ENCODE results near the gene BOLA1. TPM values are rescaled to one million over a fixed set of nuclear protein-coding genes. Genes with fewer than 3 reads are reported as not detected.

Gene BOLA1
- total and polyA plus RNA-seq, 2 experiments from 2014 or later: 18.4 to 26.2 TPM

DNA sequence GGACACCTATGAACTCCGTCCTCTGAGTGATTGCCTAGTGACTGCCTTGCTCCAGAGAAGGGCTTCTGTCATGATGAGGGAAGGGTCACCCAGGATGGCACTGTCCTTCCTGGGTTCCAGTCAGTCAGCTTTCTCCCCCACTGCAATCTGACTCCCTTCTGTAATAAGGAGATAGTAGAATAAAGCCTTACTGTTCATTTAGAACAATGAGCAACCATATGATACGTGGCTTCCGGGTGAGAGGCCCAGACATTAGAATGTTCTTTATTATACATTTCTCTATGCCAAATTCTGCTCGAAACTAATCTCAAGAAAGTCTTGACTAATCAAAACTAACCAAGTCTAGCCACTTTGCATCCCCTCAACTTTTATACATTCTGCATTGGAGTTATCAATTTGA lies 45.8 kb downstream of the BOLA1 start:
- Mint-ChIP-seq H3K27ac (no peak overlapping the region), H3K9me3 (no peaks in the 10 kb centered on the region), H3K36me3 (ENCODE audit: low read depth) (peaks cover 33% of the 10 kb centered on the region), H3K4me1 (peaks cover 30% of the 10 kb centered on the region), H3K27me3 (ENCODE audit: insufficient read depth, low read depth, poor library complexity) (no peaks in the 10 kb centered on the region), H3K4me3 (no peak overlapping the region)
- H3K4me1 ChIP-seq (ENCODE audit: insufficient read depth): peaks cover 16% of the 10 kb centered on the region; the same call in 1 of the 2 replicates
- no peak overlapping the region for H3K4me2 ChIP-seq
- H3K4me3 ChIP-seq: no peak overlapping the region
- H3K9me2 ChIP-seq (ENCODE audit: insufficient read depth): no peaks in the 10 kb centered on the region
- no peak overlapping the region for H3K27ac ChIP-seq (ENCODE audit: low read depth)
- DNase-seq (ENCODE audit: low spot score) (no peak), ATAC-seq (no peak)
- no peaks in the 10 kb centered on the region; the same call in 1 of the 2 replicates for H4K20me1 ChIP-seq (replicated peaks; ENCODE audit: insufficient read depth)
- no peaks in the 10 kb centered on the region for H3K79me2 ChIP-seq (replicated peaks; ENCODE audit: insufficient read depth)
- H3K36me3 ChIP-seq (ENCODE audit: insufficient read depth): peaks cover 26% of the 10 kb centered on the region; the same call in 1 of the 2 replicates
- no peak for TF ChIP-seq EZH2 (IDR thresholded peaks at IDR 0.05; ENCODE audit: low read depth, unreplicated experiment)
- no peak overlapping the region for H2AFZ ChIP-seq
- H3F3A ChIP-seq (replicated peaks; ENCODE audit: low read depth): no peaks in the 10 kb centered on the region
- H3K27me3 ChIP-seq (ENCODE audit: insufficient read depth): no peaks in the 10 kb centered on the region

DNA sequence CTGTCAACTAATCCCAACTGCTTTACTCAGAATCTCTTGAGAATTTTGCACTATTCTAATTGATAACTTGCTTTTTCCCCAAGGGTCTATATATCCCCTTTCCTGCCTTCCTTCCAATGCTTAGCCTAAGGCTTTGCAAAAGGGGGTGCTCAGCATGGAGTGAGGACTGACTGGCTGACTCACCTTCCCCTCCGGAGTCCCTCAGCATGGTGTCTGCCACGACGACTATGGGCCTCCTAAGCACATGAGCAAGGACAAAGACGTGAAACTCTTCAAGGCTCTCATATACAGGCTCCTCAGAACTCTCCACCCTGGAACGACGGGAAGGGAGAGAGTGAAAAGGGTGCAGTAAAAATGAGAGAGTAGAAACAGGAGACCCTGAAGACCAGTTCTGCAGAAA lies 50.5 kb downstream of the BOLA1 start:
- Histone ChIP-seq H2AFZ (no peak overlapping the region), H3K4me1 (ENCODE audit: insufficient read depth) (no peaks in the 10 kb centered on the region), H3K9me2 (ENCODE audit: insufficient read depth) (no peaks in the 10 kb centered on the region; the same call in 1 of the 2 replicates), H3F3A (replicated peaks; ENCODE audit: low read depth) (no peaks in the 10 kb centered on the region), H3K27ac (ENCODE audit: low read depth) (peak overlapping the region; percentile 69; the same call in 1 of the 2 replicates), H4K20me1 (replicated peaks; ENCODE audit: insufficient read depth) (no peaks in the 10 kb centered on the region; the same call in 1 of the 2 replicates), H3K27me3 (ENCODE audit: insufficient read depth) (no peaks in the 10 kb centered on the region), H3K79me2 (replicated peaks; ENCODE audit: insufficient read depth) (no peaks in the 10 kb centered on the region), H3K36me3 (ENCODE audit: insufficient read depth) (peaks cover 26% of the 10 kb centered on the region; the same call in 1 of the 2 replicates), H3K4me3 (no peak overlapping the region), H3K4me2 (no peak overlapping the region)
- DNase-seq (ENCODE audit: low spot score) (no peak), ATAC-seq (peak; percentile 52)
- TF ChIP-seq ZNF114 (CRISPR knock-in tag; IDR thresholded peaks at IDR 0.05): no peak
- TF ChIP-seq CREB1 (CRISPR knock-in tag; IDR thresholded peaks at IDR 0.05; ENCODE audit: low read depth): no peak
- TF ChIP-seq ZNF331 (CRISPR knock-in tag; IDR thresholded peaks at IDR 0.05; ENCODE audit: low read depth): no peak
- TF ChIP-seq EZH2phosphoT487 (IDR thresholded peaks at IDR 0.05; ENCODE audit: unreplicated experiment): no peak
- TF ChIP-seq, protein P1, sequence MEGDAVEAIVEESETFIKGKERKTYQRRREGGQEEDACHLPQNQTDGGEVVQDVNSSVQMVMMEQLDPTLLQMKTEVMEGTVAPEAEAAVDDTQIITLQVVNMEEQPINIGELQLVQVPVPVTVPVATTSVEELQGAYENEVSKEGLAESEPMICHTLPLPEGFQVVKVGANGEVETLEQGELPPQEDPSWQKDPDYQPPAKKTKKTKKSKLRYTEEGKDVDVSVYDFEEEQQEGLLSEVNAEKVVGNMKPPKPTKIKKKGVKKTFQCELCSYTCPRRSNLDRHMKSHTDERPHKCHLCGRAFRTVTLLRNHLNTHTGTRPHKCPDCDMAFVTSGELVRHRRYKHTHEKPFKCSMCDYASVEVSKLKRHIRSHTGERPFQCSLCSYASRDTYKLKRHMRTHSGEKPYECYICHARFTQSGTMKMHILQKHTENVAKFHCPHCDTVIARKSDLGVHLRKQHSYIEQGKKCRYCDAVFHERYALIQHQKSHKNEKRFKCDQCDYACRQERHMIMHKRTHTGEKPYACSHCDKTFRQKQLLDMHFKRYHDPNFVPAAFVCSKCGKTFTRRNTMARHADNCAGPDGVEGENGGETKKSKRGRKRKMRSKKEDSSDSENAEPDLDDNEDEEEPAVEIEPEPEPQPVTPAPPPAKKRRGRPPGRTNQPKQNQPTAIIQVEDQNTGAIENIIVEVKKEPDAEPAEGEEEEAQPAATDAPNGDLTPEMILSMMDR (conservative IDR thresholded peaks at IDR 0.05; ENCODE audit: low read depth in 2 of 2): no peak
- TF ChIP-seq, protein P2, sequence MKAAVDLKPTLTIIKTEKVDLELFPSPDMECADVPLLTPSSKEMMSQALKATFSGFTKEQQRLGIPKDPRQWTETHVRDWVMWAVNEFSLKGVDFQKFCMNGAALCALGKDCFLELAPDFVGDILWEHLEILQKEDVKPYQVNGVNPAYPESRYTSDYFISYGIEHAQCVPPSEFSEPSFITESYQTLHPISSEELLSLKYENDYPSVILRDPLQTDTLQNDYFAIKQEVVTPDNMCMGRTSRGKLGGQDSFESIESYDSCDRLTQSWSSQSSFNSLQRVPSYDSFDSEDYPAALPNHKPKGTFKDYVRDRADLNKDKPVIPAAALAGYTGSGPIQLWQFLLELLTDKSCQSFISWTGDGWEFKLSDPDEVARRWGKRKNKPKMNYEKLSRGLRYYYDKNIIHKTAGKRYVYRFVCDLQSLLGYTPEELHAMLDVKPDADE (IDR thresholded peaks at IDR 0.05): no peak
- TF ChIP-seq, protein P3, sequence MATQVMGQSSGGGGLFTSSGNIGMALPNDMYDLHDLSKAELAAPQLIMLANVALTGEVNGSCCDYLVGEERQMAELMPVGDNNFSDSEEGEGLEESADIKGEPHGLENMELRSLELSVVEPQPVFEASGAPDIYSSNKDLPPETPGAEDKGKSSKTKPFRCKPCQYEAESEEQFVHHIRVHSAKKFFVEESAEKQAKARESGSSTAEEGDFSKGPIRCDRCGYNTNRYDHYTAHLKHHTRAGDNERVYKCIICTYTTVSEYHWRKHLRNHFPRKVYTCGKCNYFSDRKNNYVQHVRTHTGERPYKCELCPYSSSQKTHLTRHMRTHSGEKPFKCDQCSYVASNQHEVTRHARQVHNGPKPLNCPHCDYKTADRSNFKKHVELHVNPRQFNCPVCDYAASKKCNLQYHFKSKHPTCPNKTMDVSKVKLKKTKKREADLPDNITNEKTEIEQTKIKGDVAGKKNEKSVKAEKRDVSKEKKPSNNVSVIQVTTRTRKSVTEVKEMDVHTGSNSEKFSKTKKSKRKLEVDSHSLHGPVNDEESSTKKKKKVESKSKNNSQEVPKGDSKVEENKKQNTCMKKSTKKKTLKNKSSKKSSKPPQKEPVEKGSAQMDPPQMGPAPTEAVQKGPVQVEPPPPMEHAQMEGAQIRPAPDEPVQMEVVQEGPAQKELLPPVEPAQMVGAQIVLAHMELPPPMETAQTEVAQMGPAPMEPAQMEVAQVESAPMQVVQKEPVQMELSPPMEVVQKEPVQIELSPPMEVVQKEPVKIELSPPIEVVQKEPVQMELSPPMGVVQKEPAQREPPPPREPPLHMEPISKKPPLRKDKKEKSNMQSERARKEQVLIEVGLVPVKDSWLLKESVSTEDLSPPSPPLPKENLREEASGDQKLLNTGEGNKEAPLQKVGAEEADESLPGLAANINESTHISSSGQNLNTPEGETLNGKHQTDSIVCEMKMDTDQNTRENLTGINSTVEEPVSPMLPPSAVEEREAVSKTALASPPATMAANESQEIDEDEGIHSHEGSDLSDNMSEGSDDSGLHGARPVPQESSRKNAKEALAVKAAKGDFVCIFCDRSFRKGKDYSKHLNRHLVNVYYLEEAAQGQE (IDR thresholded peaks at IDR 0.05; ENCODE audit: unreplicated experiment): no peak
- Mint-ChIP-seq H3K27ac (no peak overlapping the region), H3K4me3 (no peak overlapping the region), H3K36me3 (ENCODE audit: low read depth) (peaks cover 49% of the 10 kb centered on the region), H3K4me1 (no peaks in the 10 kb centered on the region), H3K9me3 (no peaks in the 10 kb centered on the region), H3K27me3 (ENCODE audit: insufficient read depth, low read depth, poor library complexity) (peaks cover 2% of the 10 kb centered on the region)

Other genes starting within 250 kb of the BOLA1 start
- gene FCGR1A, start 116.9 kb upstream of the BOLA1 start, total RNA-seq (2014; rRNA removed; shearing (Covaris generic)): not detected in 2 replicates
- not detected in 2 replicates for gene FCGR1A, start 116.9 kb upstream of the BOLA1 start, polyA plus RNA-seq (2016; fragmentation: Nextera tagmentation; extraction: Ambion mirVana)
- gene SV2A, start 18.3 kb downstream of the BOLA1 start, total RNA-seq (2014; rRNA removed; shearing (Covaris generic)): 41.7 and 42.5 TPM in 2 replicates
- gene SV2A, start 18.3 kb downstream of the BOLA1 start, polyA plus RNA-seq (2016; fragmentation: Nextera tagmentation; extraction: Ambion mirVana): 17.3 and 17.8 TPM in 2 replicates
- 48.7 and 49.2 TPM in 2 replicates for gene SF3B4, start 28.2 kb downstream of the BOLA1 start, total RNA-seq (2014; rRNA removed; shearing (Covaris generic))
- gene SF3B4, start 28.2 kb downstream of the BOLA1 start, polyA plus RNA-seq (2016; fragmentation: Nextera tagmentation; extraction: Ambion mirVana): 84.0 and 85.7 TPM in 2 replicates
- 1.8 and 2.4 TPM in 2 replicates for gene MTMR11, start 37.3 kb downstream of the BOLA1 start, total RNA-seq (2014; rRNA removed; shearing (Covaris generic))
- gene MTMR11, start 37.3 kb downstream of the BOLA1 start, polyA plus RNA-seq (2016; fragmentation: Nextera tagmentation; extraction: Ambion mirVana): 2.1 and 3.6 TPM in 2 replicates
- gene OTUD7B, start 111.2 kb downstream of the BOLA1 start, total RNA-seq (2014; rRNA removed; shearing (Covaris generic)): 9.9 and 12.4 TPM in 2 replicates
- 3.3 and 3.7 TPM in 2 replicates for gene OTUD7B, start 111.2 kb downstream of the BOLA1 start, polyA plus RNA-seq (2016; fragmentation: Nextera tagmentation; extraction: Ambion mirVana)
- 26.9 and 37.5 TPM in 2 replicates for gene VPS45, start 168.2 kb downstream of the BOLA1 start, total RNA-seq (2014; rRNA removed; shearing (Covaris generic))
- gene VPS45, start 168.2 kb downstream of the BOLA1 start, polyA plus RNA-seq (2016; fragmentation: Nextera tagmentation; extraction: Ambion mirVana): 17.5 and 23.5 TPM in 2 replicates